Neural cell (in vitro differentiated cells): ENCODE results near the gene PEX6. TPM values are rescaled to one million over a fixed set of nuclear protein-coding genes. Genes with fewer than 3 reads are reported as not detected.

Source experiments
- H2AFZ ChIP-seq: fragments of 200-600, 300-800 bp; sonication (generic), shearing (Covaris generic); 2 replicates; pipeline ENCODE4 v1.6.0; 2014; ENCODE audit warnings: low read depth, mild to moderate bottlenecking, antibody characterized with exemption, low read length, moderate library complexity
- H3F3A ChIP-seq: fragments of 200-600 bp; shearing (Covaris generic); 2 replicates; pipeline ENCODE4 v1.6.1; 2016; ENCODE audit warnings: mild to moderate bottlenecking, moderate library complexity, mixed read lengths, antibody characterized with exemption, low read length; ENCODE audit not compliant: insufficient read depth, poor library complexity, severe bottlenecking
- H3K27ac ChIP-seq: fragments of 200-600, 300-800 bp; sonication (generic), shearing (Covaris generic); 2 replicates; pipeline ENCODE4 v1.5.1; 2014; ENCODE audit warnings: mild to moderate bottlenecking, low read length, moderate library complexity
- H3K27me3 ChIP-seq: fragments of 300-800, 200-600 bp; sonication (generic), shearing (Covaris generic); 2 replicates; pipeline ENCODE4 v1.6.0; 2014; ENCODE audit warnings: mild to moderate bottlenecking, low read depth, low read length, moderate library complexity; ENCODE audit not compliant: insufficient read depth
- H3K36me3 ChIP-seq: fragments of 300-800, 200-600 bp; sonication (generic), shearing (Covaris generic); 2 replicates; pipeline ENCODE4 v1.5.1; 2014; ENCODE audit warnings: mild to moderate bottlenecking, antibody characterized with exemption, low read length, moderate library complexity; ENCODE audit not compliant: insufficient read depth
- H3K4me2 ChIP-seq: fragments of 300-800, 200-600 bp; sonication (generic), shearing (Covaris generic); 2 replicates; pipeline ENCODE4 v1.6.0; 2014; ENCODE audit warnings: mild to moderate bottlenecking, low read length
- H3K4me3 ChIP-seq: fragments of 300-800, 200-600 bp; sonication (generic), shearing (Covaris generic); 2 replicates; pipeline ENCODE4 v1.5.1; 2014; ENCODE audit warnings: mild to moderate bottlenecking, low read length, moderate library complexity
- H3K79me2 ChIP-seq: fragments of 200-600 bp; shearing (Covaris generic); replicated peaks from 2 replicates; pipeline ENCODE4 v1.6.0; 2014; ENCODE audit warnings: mild to moderate bottlenecking, low read length, moderate library complexity; ENCODE audit not compliant: insufficient read depth
- H3K9ac ChIP-seq: fragments of 300-800, 200-600 bp; sonication (generic), shearing (Covaris generic); 2 replicates; pipeline ENCODE4 v1.6.1; 2016; ENCODE audit warnings: mild to moderate bottlenecking, low read length, mixed read lengths
- H3K9me2 ChIP-seq: fragments of 200-600 bp; shearing (Covaris generic); 2 replicates; pipeline ENCODE4 v1.6.1; 2016; ENCODE audit warnings: mild to moderate bottlenecking, low read length, mixed read lengths; ENCODE audit not compliant: insufficient read depth
- H3K9me3 ChIP-seq: fragments of 200-600, 300-800 bp; sonication (generic), shearing (Covaris generic); 2 replicates; pipeline ENCODE4 v1.6.1; 2016; ENCODE audit warnings: mild to moderate bottlenecking, mixed run types, low read length, moderate library complexity, mixed read lengths
- H4K20me1 ChIP-seq: fragments of 200-600 bp; shearing (Covaris generic); 2 replicates; pipeline ENCODE4 v1.6.1; 2016; ENCODE audit warnings: mild to moderate bottlenecking, mixed run types; ENCODE audit not compliant: insufficient read depth
- EP300 ChIP-seq: fragments of 450-650 bp; conservative IDR thresholded peaks from 2 replicates; pipeline ENCODE4 v1.6.1; 2014; ENCODE audit warnings: antibody characterized with exemption, mild to moderate bottlenecking, moderate library complexity; ENCODE audit not compliant: poor library complexity, severe bottlenecking
- EZH2 ChIP-seq: fragments of 200-600, 300-800 bp; shearing (Covaris generic), sonication (generic); IDR thresholded peaks from 2 replicates; pipeline ENCODE4 v1.6.1; 2014; ENCODE audit warnings: antibody characterized with exemption, low read length, borderline replicate concordance, mild to moderate bottlenecking; ENCODE audit not compliant: insufficient read depth, poor library complexity, severe bottlenecking
- MXI1 ChIP-seq: fragments of 450-650 bp; conservative IDR thresholded peaks from 2 replicates; pipeline ENCODE4 v1.6.1; 2014; ENCODE audit warnings: antibody characterized with exemption, mild to moderate bottlenecking; ENCODE audit not compliant: poor library complexity, severe bottlenecking
- POLR2AphosphoS5 ChIP-seq: IDR thresholded peaks from 2 replicates; pipeline ENCODE4 v1.6.1; 2012
- RAD21 ChIP-seq: fragments of 450-650 bp; conservative IDR thresholded peaks from 2 replicates; pipeline ENCODE4 v1.6.1; 2014; ENCODE audit warnings: antibody characterized with exemption, mild to moderate bottlenecking, moderate library complexity
- SMC3 ChIP-seq: fragments of 450-650 bp; conservative IDR thresholded peaks from 2 replicates; pipeline ENCODE4 v1.6.1; 2014; ENCODE audit warnings: antibody characterized with exemption, mild to moderate bottlenecking, moderate library complexity; ENCODE audit not compliant: poor library complexity
- TAF1 ChIP-seq: IDR thresholded peaks from 2 replicates; pipeline ENCODE4 v1.6.1; 2012; ENCODE audit warnings: low read depth
- polyA plus RNA-seq: library from polyadenylated mRNA; depleted of rRNA; stranded (reverse); fragments of >200 nt; gene quantifications from 2 replicates; pipeline ENCODE4 v1.2.3, GENCODE V29; 2014
- TF ChIP-seq, protein P1 (sequence below): IDR thresholded peaks from 2 replicates; pipeline ENCODE4 v1.6.1; 2012; ENCODE audit warnings: borderline replicate concordance
- TF ChIP-seq, protein P2 (sequence below): fragments of 450-650 bp; IDR thresholded peaks from 2 replicates; pipeline ENCODE4 v1.5.1; 2014; ENCODE audit warnings: antibody characterized with exemption, mild to moderate bottlenecking, moderate library complexity; ENCODE audit not compliant: poor library complexity, severe bottlenecking

PEX6 gene
- polyA plus RNA-seq, 1 donor from 2014 or later, result 20.4 TPM

- Histone ChIP-seq H3K9me2 (no peaks in the 10 kb centered on the region), H3F3A (no peaks in the 10 kb centered on the region), H3K79me2 (peaks cover 33% of the 10 kb centered on the region), H3K36me3 (no peaks in the 10 kb centered on the region), H2AFZ (no peak overlapping the region), H4K20me1 (no peaks in the 10 kb centered on the region), H3K27ac (no peak overlapping the region), H3K9ac (no peak overlapping the region), H3K4me2 (no peak overlapping the region), H3K4me3 (peak overlapping the region; percentile 7), H3K27me3 (no peaks in the 10 kb centered on the region), H3K9me3 (no peaks in the 10 kb centered on the region)
- no peak for TF ChIP-seq EZH2
- no peak for TF ChIP-seq POLR2AphosphoS5
- TF ChIP-seq RAD21, result no peak
- TF ChIP-seq EP300, result no peak
- TF ChIP-seq, protein P1, sequence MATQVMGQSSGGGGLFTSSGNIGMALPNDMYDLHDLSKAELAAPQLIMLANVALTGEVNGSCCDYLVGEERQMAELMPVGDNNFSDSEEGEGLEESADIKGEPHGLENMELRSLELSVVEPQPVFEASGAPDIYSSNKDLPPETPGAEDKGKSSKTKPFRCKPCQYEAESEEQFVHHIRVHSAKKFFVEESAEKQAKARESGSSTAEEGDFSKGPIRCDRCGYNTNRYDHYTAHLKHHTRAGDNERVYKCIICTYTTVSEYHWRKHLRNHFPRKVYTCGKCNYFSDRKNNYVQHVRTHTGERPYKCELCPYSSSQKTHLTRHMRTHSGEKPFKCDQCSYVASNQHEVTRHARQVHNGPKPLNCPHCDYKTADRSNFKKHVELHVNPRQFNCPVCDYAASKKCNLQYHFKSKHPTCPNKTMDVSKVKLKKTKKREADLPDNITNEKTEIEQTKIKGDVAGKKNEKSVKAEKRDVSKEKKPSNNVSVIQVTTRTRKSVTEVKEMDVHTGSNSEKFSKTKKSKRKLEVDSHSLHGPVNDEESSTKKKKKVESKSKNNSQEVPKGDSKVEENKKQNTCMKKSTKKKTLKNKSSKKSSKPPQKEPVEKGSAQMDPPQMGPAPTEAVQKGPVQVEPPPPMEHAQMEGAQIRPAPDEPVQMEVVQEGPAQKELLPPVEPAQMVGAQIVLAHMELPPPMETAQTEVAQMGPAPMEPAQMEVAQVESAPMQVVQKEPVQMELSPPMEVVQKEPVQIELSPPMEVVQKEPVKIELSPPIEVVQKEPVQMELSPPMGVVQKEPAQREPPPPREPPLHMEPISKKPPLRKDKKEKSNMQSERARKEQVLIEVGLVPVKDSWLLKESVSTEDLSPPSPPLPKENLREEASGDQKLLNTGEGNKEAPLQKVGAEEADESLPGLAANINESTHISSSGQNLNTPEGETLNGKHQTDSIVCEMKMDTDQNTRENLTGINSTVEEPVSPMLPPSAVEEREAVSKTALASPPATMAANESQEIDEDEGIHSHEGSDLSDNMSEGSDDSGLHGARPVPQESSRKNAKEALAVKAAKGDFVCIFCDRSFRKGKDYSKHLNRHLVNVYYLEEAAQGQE, result no peak
Observed at GRCh38 chr6:43016176-43016942, 37.4 kb upstream of the PEX6 start.

DNA sequence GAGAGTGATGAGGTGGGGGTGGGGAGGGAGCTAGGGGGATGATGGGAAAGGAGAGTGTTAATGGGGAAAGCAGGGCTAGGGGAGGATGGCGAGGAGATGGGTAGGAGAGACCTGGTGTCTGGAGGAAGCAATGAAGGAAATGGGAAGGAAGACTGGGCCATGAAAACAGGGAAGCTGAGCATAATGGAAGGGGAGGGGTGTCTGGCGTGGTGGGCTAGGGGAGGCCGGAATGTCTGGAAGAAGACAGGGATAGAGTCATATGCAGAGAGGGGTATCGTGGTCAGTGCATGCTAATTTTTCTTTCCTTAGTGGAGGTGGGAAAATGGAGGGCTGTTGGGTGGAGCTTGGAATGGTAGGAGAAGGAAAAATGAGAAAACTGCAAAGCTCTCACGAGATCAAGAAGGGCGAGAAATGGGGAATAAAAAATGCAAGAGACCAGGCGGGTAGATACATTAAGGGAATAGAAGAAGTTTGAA is 35.5 kb upstream of the PEX6 start:
- Histone ChIP-seq H3K4me2 (peak overlapping the region; percentile 91), H3F3A (no peaks in the 10 kb centered on the region), H3K9me3 (no peaks in the 10 kb centered on the region), H3K36me3 (no peaks in the 10 kb centered on the region), H3K27ac (peak overlapping the region; percentile 91), H3K9me2 (no peaks in the 10 kb centered on the region), H3K79me2 (peaks cover 33% of the 10 kb centered on the region), H3K9ac (peak overlapping the region; percentile 88), H3K27me3 (no peaks in the 10 kb centered on the region), H4K20me1 (no peaks in the 10 kb centered on the region), H2AFZ (peak overlapping the region; percentile 65), H3K4me3 (peak overlapping the region; percentile 74)
- TF ChIP-seq POLR2AphosphoS5, result peak; percentile 32
- TF ChIP-seq EZH2, result no peak
- TF ChIP-seq TAF1, result peak; percentile 24

- no peaks in the 10 kb centered on the region for H3K9me2 ChIP-seq
- peak within 1 kb of the TSS; percentile 74 for H3K4me3 ChIP-seq
- H3K9me3 ChIP-seq, result no peaks in the 10 kb centered on the region
- no peaks in the 10 kb centered on the region for H3F3A ChIP-seq
- no peaks in the 10 kb centered on the region for H3K36me3 ChIP-seq
- H4K20me1 ChIP-seq, result no peaks in the 10 kb centered on the region
- peak; percentile 41 for TF ChIP-seq EP300
- peak; percentile 90 for TF ChIP-seq POLR2AphosphoS5
- TF ChIP-seq EZH2, result no peak
- TF ChIP-seq MXI1, result peak; percentile 99
- TF ChIP-seq, protein P2, sequence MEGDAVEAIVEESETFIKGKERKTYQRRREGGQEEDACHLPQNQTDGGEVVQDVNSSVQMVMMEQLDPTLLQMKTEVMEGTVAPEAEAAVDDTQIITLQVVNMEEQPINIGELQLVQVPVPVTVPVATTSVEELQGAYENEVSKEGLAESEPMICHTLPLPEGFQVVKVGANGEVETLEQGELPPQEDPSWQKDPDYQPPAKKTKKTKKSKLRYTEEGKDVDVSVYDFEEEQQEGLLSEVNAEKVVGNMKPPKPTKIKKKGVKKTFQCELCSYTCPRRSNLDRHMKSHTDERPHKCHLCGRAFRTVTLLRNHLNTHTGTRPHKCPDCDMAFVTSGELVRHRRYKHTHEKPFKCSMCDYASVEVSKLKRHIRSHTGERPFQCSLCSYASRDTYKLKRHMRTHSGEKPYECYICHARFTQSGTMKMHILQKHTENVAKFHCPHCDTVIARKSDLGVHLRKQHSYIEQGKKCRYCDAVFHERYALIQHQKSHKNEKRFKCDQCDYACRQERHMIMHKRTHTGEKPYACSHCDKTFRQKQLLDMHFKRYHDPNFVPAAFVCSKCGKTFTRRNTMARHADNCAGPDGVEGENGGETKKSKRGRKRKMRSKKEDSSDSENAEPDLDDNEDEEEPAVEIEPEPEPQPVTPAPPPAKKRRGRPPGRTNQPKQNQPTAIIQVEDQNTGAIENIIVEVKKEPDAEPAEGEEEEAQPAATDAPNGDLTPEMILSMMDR, result no peak
- peak; percentile 5 for TF ChIP-seq SMC3
- TF ChIP-seq, protein P1, result peak; percentile 76
- peak; percentile 15 for TF ChIP-seq RAD21
- TF ChIP-seq TAF1, result peak; percentile 88
- peak within 1 kb of the TSS; percentile 100 for H3K4me2 ChIP-seq
- peak within 1 kb of the TSS; percentile 88 for H3K9ac ChIP-seq
- peak within 1 kb of the TSS; percentile 91 for H3K27ac ChIP-seq
- H3K27me3 ChIP-seq, result no peaks in the 10 kb centered on the region
- peak within 1 kb of the TSS; percentile 73 for H2AFZ ChIP-seq
- peaks cover 33% of the 10 kb centered on the region for H3K79me2 ChIP-seq
Observed at GRCh38 chr6:43013843-43014433, 35.0 kb upstream of the PEX6 start, which contains the start of the genes KLHDC3 and MEA1. Gene KLHDC3, plus strand, starts transcription at chr6:43014249. Its CDS starts 2,944 bp downstream, at chr6:43017193. Gene MEA1, minus strand, starts transcription at chr6:43013946. Its CDS starts 133 bp downstream, at chr6:43013813.
